ENCODE results near the gene ATXN1.

ATXN1 gene

DNA sequence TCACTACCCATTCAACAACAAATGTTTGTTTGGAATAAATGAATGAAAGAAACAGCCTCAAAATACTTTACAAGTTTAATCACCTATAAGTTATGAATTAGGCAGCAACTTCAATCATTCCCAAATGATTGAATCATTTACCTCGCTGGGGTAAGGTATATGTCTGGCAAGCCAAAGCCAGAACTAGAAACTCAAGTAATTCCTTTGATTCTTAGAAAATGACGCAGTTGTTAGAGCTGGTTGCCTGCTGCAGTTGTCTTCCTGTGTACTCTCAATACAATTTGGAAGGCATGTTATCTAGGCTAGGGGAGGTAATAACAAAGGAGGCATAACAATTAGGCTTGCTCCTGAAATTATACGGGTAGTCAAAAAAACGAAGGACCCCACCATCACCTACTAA lies 160.6 kb downstream of the ATXN1 start:
- DNase-seq = no peak

DNA sequence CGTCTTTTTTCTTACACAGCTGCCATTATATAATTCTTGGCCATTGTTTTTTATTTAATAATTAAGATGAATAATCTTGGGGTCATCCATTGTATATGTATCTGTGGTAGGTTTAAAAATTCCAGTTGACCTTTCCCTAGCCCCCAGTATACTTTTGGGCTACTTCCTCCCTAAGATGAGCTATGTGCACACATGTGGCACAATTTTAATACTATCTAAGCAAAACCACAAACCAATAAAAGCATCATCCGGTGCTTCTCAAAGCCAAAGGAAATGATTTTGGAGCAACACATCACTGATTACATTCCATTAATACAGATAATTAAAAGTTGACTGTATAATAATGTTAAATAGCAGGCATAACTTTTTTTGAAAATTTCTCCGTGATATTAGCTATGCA lies 161.2 kb downstream of the ATXN1 start:
- no peak for DNase-seq

- no peak for DNase-seq
Observed at GRCh38 chr6:16596616-16597331, 164.5 kb downstream of the ATXN1 start.

DNA sequence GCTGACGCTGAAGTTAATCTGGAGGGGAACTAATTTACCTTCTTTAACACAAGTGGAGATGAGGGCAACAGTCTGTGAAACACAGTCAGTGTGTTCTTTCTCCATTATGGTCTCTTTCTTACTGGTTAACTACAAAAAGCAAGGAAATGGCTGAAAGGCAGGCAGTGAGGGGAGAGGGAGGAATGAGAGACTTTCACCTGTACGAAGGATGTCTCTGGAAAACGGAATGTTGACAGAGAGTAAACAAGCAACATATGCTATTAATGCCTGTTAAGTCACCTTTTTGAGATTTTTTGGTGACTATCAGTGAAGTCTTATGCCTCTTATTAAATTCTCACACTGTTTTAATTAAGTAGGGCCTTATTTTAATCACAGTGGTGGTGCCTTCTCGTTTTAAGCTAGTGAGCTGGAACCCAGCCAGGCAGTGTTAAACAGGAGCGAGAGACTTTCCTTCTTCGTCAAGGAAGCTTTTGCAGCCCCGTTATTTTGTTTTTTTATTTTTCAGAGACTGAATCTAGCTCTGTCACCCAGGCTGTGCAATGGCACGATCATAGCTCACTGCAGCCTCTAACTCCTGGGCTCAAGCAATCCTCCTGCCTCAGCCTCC lies 165.6 kb downstream of the ATXN1 start:
- DNase-seq = no peak

- no peak for DNase-seq
Observed at GRCh38 chr6:16594849-16595248, 166.4 kb downstream of the ATXN1 start.

DNA sequence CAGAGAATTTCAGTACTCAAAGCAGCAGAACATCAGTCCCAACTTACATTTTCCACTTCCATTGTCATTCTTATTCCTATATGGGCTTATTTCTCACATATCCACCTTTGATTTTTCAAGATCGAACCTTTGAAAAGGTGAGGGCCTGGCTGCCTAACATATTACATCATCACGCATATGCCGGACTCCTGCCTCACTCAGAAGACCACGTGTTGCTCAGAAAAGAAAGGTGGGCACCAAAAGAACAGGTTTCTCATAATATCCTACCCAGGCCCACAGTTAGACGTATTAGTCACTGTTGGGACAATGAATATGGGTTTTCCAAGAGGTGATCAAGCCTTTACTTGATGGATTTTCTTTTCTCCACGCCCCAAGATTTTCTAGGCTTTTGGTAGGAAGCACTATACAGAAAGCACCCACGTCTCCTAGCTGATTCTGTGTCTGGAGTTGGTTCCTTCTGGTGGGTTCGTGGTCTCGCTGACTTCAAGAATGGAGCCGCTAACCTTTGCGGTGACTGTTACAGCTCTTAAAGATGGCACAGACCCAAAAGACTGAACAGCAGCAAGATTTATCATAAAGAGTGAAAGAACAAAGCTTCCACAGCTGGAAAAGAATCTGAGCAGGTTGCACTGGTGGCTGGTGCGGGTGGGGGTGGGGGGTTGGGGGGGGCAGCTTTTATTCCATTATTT lies 168.9 kb downstream of the ATXN1 start:
- no peak for DNase-seq

GRCh38 chr6:16591396-16592222 lies 169.7 kb downstream of the ATXN1 start:
- DNase-seq = peak; percentile 41 to 52

GRCh38 chr6:16585805-16586204 lies 175.5 kb downstream of the ATXN1 start:
- no peak for DNase-seq

DNA sequence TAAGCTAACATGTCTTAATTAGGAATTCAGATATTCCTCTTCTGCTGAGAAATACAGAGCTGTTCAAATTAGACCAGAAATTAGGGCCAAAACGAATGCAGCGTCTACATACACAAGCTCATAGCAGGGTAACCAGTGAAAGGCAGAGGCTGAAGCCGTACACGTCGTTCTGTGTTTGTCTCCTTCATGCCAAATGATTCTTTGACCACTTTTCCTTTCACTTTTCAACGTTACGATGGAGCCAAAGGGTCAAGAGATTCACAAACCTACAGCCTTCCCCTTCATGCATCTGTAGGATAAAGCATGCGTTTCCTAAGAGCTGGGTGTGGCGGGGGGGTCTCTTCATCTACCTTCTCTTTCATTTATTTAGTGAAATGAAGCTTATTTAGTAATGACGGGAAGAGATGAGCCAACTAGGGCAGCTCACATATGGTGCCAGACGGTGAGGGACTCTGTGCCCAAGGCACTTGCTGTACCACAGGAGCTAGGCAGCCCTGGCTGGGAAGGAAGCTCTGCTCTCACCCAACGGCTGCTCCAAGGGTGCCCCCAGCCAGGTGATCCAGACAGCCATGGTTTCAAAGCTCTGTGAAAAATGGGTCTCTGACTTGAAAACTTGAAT lies 178.0 kb downstream of the ATXN1 start:
- DNase-seq = no peak

DNA sequence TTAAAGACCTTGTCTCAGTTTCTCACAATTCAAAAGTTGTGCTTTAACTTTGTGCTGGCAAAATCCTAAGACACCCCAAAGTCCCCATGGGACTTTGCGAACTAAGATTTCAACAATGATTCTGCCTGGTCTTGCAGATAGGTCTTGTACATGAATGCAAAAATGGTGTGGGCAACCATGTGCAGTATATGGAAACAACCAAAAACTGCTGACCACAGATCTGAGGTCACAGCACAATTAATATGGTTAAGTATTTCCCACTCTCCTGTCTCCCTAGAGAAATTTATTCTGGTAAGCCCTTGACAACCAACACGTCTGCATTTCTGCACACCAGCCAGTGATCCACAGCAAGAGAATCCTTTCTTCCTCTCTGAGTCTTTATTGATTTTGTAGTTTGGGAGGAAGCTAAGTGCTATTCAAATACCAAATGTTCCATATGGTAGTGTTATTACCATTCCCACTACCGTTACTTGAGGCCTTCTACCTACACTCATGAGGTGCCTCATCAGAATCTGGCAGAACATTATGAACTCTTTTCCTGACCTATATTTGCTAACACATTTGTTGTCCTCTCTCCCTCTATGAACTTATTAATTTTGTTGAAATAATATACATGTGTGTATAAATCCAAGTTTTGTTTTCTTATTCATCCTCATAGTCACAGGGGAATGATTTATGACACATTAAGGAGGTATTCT lies 178.7 kb downstream of the ATXN1 start:
- no peak for DNase-seq

DNA sequence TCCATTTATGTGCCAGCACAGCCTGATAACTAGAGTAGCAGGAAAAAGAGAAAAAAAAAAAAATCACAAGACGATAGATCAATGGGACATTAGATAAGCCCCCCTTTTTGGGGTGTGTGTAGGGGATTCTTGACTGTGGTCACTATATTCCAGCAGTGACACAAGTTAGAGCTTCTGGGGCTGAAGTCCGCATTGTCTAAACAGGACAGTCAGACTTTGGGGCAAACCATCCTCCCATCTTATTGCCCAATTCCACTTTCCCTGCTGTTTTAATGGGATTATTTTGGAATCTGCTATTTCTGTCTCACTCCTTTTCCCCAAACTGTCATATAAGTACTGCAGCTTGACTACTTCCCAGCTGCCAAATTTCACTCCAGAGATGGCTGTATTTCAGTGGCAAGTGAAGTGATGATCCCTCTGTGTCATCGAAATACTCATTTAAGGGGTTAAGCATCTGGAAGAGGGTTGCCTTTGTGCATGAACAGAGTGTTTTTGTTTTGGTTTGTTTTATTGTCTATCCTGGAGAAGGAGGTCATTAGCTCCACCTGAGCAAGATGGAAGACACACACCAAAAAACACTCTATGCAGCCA lies 182.5 kb downstream of the ATXN1 start:
- DNase-seq = no peak

DNA sequence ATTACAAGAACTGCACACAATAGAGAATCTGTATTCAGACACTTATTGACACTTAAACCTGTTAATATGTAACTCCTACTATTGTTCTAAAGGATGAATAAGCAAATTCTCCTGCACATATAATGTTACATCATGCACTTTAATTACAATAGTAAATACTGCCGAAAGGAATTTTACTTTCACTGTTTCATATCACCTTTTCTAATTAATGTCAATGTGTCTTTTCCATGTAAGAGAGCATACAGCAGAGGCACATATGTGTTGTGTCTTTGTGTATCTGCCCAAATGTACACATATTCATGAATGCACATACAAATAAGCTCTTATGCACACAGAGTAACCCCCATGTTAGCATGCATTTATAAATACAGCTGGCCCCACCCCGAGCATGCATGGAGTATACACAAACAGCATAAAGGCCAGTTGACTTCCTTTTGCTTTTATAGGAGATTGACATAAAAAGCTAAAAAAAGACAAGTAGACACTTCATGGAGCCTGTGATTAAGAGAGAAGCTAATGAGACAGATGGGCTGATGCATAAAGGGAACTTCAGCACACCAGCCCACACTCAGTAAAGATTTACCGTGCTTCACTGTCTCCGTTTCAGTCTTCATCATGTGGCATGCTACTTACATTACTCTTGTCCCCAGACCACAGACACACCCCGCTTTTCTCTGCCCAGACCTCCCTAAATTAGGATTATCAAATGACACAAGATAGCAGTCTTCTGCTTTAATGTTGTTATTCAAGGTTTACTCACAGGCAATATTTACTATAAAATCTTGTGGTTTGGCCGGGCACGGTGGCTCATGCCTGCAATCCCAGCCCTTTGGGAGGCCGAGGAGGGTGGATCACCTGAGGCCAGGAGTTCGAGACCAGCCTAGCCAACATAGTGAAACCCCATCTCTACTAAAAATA lies 184.6 kb downstream of the ATXN1 start:
- no peak for DNase-seq

GRCh38 chr6:16575655-16576054 lies 185.6 kb downstream of the ATXN1 start:
- no peak for DNase-seq

DNA sequence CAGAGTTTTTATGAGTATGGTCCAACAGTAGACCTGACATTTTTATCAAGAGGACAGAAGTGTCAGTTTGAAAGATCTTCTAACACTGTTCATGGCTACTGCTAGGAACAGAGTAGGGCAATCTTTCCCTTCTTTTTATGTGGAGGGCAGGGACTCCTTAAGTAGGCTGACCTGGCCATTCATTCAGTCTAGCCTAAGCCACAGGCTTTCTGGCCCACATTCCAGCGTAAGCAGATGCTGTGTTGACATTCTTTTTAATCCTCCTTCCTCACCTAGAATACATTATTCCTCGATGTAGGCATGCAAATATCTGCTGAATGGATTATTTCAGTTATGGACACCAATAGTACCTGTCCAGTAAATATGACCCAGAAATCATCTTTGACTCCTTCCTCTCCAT lies 188.3 kb downstream of the ATXN1 start:
- no peak for DNase-seq

- no peak for DNase-seq
Observed at GRCh38 chr6:16572317-16572716, 188.9 kb downstream of the ATXN1 start.

DNA sequence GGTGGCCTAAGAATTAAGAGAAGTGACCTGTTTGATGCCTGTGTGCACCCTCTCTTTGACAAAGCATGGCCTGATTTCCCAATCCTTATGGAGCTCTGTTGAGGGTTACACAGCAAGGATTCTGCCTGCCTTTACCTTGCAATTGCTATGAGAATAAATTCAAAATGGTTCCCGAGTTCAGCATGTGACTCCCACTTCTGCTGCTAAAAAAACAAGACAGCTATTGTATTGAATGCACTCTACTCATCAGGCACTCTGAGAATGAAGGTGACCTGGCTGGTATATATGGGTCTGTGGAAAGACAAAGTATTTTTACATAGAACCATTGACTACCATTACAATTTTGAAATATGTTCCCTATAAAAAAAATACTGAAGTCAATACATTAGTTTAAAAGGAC lies 190.3 kb downstream of the ATXN1 start:
- DNase-seq = no peak

DNA sequence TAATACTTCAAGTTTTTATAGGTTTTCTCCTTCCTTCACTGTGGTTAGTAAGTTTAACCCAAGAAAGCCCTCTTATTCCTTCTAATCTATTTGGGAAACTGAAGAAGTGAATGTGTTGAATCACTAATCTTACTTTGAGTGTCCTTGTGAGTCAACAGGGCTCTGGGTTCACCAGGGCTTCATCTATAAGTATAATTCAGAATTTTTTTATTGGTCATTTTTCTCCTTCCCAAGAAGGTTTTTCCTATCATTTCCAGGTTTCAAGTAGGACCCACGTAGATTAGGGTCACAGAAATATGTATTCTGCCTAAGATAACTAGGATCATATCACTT lies 191.1 kb downstream of the ATXN1 start:
- no peak for DNase-seq

DNA sequence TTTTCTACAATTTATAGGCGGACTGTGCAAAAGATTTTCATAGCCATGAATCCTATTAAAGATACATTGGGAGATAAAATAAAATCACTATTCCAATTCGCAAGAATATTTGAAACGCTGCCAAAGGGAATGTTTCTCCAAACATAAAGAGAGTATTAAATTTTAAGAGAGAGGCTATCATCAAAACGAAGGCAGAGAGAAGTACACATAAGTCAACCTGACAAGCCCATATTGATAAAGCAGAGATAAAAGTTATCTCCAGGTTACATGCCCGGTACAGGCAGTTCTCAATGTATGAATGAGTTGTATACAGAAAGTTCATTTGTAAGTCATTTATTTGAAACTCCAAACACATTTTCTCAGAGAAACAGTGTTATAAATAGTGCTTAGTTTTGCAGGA lies 193.1 kb downstream of the ATXN1 start:
- no peak for DNase-seq

- DNase-seq = no peak
Observed at GRCh38 chr6:16567071-16567470, 194.2 kb downstream of the ATXN1 start.

- DNase-seq = no peak
Observed at GRCh38 chr6:16564436-16564835, 196.8 kb downstream of the ATXN1 start.
